IgD-negative memory B cell (primary cell): ENCODE results near the gene KAT6B. TPM values are rescaled to one million over a fixed set of nuclear protein-coding genes. Genes with fewer than 3 reads are reported as not detected.

Experiments used
- H3K27ac Mint-ChIP-seq, 3 donors: one replicate each; pipeline ENCODE4 v1.8.0; 2020 to 2022; ENCODE audit warnings: mild to moderate bottlenecking in 3 of 3, mixed read lengths in 3 of 3, moderate library complexity in 1 of 3
- H3K27me3 Mint-ChIP-seq: one replicate; pipeline ENCODE4 v1.8.0; 2021; ENCODE audit warnings: mixed read lengths
- H3K36me3 Mint-ChIP-seq: one replicate; pipeline ENCODE4 v1.8.0; 2020; ENCODE audit warnings: mild to moderate bottlenecking, mixed read lengths
- H3K4me1 Mint-ChIP-seq, 3 donors: one replicate each; pipeline ENCODE4 v1.8.0; 2020 to 2022; ENCODE audit warnings: mixed read lengths in 3 of 3, mild to moderate bottlenecking in 1 of 3
- H3K4me3 Mint-ChIP-seq, 4 donors: one replicate each; pipeline ENCODE4 v1.8.0; 2020 to 2022; ENCODE audit warnings: mild to moderate bottlenecking in 4 of 4, mixed read lengths in 4 of 4, moderate library complexity in 3 of 4
- H3K9me3 Mint-ChIP-seq, 3 donors: one replicate each; pipeline ENCODE4 v1.8.0; 2020 to 2021; ENCODE audit warnings: mixed read lengths in 3 of 3, mild to moderate bottlenecking in 1 of 3
- polyA plus RNA-seq: library from polyadenylated mRNA; unstranded; fragments of 300-500 nt; fragmentation: Illumina TruSeq; gene quantifications from one replicate; pipeline ENCODE4 v1.2.3, GENCODE V29; 2021

Gene KAT6B
- polyA plus RNA-seq, 1 donor from 2014 or later = 27.1 TPM

- H3K4me3 Mint-ChIP-seq = no peak overlapping the region
- H3K27ac Mint-ChIP-seq = no peak overlapping the region
- H3K27me3 Mint-ChIP-seq = no peaks in the 10 kb centered on the region
- no peaks in the 10 kb centered on the region for H3K4me1 Mint-ChIP-seq
- H3K9me3 Mint-ChIP-seq = no peaks in the 10 kb centered on the region
- no peaks in the 10 kb centered on the region for H3K36me3 Mint-ChIP-seq
Measured at GRCh38 chr10:75063461-75064230, 237.2 kb downstream of the KAT6B start.

DNA sequence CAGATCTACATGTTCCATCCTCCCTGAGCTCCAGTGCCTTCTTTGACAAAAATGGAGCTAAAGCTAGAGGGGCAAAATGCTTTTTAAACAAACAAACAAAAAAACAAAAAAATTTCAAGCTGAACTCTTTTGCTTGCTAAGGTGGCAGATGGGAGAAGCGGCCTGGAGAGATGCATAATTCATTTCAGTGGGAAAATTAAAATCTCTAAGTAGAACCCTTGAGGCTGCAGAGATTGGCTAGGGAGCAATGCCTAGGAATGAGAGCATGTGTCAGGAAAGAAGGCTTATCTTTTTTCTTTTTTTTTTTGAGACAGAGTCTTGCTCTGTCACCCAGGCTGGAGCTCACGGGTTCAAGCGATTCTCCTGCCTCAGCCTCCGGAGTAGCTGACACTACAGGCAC is 238.7 kb downstream of the KAT6B start:
- Mint-ChIP-seq H3K4me3 (no peak overlapping the region), H3K27ac (no peak overlapping the region), H3K36me3 (no peaks in the 10 kb centered on the region), H3K9me3 (no peaks in the 10 kb centered on the region), H3K4me1 (no peaks in the 10 kb centered on the region), H3K27me3 (no peaks in the 10 kb centered on the region)

GRCh38 chr10:75066271-75066670 is 239.9 kb downstream of the KAT6B start:
- Mint-ChIP-seq H3K36me3 (no peaks in the 10 kb centered on the region), H3K27ac (no peak overlapping the region), H3K9me3 (no peaks in the 10 kb centered on the region), H3K27me3 (no peaks in the 10 kb centered on the region), H3K4me3 (no peak overlapping the region), H3K4me1 (no peaks in the 10 kb centered on the region)

DNA sequence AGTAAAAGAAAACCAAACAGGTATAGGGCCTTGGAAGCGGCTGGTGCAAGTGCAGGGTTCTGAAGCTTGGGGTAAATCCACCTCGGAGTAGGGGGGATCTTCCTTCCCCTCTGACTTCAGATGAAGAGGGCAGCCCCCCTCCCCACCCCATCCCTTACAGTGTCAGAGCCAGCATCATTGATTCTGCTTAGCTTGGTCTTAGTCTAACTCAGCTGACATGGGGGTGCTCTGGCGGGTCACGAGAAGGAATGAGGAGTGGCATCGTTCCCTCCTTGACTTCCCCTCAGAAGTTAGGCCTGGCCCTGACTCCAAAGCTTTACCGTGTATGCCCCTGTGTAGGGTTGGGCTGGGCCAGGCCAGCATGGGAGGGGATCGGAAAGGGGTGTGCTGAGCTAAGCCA is 240.9 kb downstream of the KAT6B start:
- Mint-ChIP-seq H3K4me1 (no peaks in the 10 kb centered on the region), H3K9me3 (no peaks in the 10 kb centered on the region), H3K27me3 (no peaks in the 10 kb centered on the region)

DNA sequence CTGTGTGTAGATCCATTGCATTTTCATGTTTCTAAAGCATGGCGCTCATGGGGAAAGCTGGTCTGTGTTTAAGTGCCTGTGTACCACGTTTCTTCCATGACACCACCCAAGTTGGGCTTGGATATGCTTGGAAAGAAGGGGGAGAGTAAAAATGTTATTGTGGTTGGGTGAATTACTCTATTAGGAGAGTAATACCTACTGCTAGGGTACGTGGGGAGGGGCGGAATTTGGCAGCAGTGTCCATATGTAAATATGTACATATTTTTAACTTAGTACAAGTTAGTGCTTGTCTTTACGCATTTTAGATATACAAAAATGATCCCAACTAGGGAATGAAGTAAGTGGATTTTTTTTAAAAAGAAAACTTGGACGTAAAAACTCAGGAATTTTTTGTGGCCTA is 242.1 kb downstream of the KAT6B start:
- no peak overlapping the region for H3K27ac Mint-ChIP-seq
- no peaks in the 10 kb centered on the region for H3K9me3 Mint-ChIP-seq
- no peaks in the 10 kb centered on the region for H3K36me3 Mint-ChIP-seq
- H3K27me3 Mint-ChIP-seq = no peaks in the 10 kb centered on the region
- no peak overlapping the region for H3K4me3 Mint-ChIP-seq
- no peaks in the 10 kb centered on the region for H3K4me1 Mint-ChIP-seq

More for the DNA sequence above, 240.9 kb downstream of the KAT6B start:
- no peak overlapping the region for H3K27ac Mint-ChIP-seq
- no peak overlapping the region for H3K4me3 Mint-ChIP-seq
- no peaks in the 10 kb centered on the region for H3K36me3 Mint-ChIP-seq

DNA sequence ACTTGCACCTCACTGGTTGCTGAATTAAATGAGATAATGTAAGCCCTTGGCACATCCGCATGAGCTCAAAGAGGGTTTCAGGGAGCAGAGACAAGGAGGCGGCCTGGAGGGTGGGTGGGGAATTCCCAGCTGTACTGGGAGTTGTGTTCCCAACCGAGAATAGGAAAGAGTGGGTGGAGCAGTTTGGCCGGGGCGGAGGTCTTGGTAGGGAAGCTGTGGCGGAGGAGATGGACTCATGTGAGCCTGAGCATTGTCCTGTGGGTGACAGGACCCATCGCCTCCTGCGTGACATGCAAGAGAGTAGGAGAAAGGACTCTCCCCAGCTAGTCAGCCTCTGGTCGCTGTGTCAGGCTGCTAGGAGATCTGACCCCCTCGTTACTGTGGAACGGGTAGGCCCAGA is 244.1 kb downstream of the KAT6B start:
- no peak overlapping the region for H3K4me3 Mint-ChIP-seq
- H3K27me3 Mint-ChIP-seq = no peaks in the 10 kb centered on the region
- H3K4me1 Mint-ChIP-seq = peaks cover 0 to 1% (median 0%) of the 10 kb centered on the region in 3 donors
- H3K9me3 Mint-ChIP-seq = no peaks in the 10 kb centered on the region
- H3K27ac Mint-ChIP-seq = no peak overlapping the region
- H3K36me3 Mint-ChIP-seq = no peaks in the 10 kb centered on the region

DNA sequence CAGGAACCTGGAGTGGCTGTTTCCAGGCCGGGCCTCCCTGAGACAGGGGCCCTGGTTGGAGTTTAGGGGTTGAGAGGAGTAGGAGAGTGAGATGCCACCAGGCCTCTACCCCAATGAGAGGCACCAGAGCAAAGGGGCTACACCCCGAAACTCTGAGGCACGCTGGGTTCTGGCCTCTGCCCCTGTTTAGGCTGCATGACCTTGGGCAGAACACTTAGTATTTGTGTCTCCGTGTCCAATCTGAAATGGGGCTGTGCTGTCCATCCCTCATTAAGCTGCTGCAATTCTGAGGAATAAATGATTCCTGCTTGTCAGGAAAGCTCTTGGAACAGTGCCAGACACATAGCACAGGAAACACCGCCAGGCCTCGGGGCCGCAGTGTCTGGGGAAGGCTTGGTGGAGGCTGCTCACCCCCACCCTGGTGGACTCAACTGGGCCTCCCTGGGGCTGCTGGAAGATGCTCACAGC is 244.6 kb downstream of the KAT6B start:
- Mint-ChIP-seq H3K36me3 (no peaks in the 10 kb centered on the region), H3K4me1 (peaks cover 0 to 1% (median 0%) of the 10 kb centered on the region in 3 donors), H3K4me3 (no peak overlapping the region), H3K27ac (no peak overlapping the region), H3K27me3 (no peaks in the 10 kb centered on the region), H3K9me3 (no peaks in the 10 kb centered on the region)

- Mint-ChIP-seq H3K27me3 (no peaks in the 10 kb centered on the region), H3K9me3 (no peaks in the 10 kb centered on the region), H3K4me3 (no peak overlapping the region), H3K27ac (no peak overlapping the region), H3K36me3 (no peaks in the 10 kb centered on the region), H3K4me1 (peaks cover 0 to 1% (median 0%) of the 10 kb centered on the region in 3 donors)
Measured at GRCh38 chr10:75071756-75072155, 245.4 kb downstream of the KAT6B start.

- Mint-ChIP-seq H3K36me3 (no peaks in the 10 kb centered on the region), H3K27me3 (no peaks in the 10 kb centered on the region), H3K4me3 (no peak overlapping the region), H3K9me3 (no peaks in the 10 kb centered on the region), H3K4me1 (peaks cover 0 to 1% (median 0%) of the 10 kb centered on the region in 3 donors), H3K27ac (no peak overlapping the region)
Measured at GRCh38 chr10:75072727-75073126, 246.3 kb downstream of the KAT6B start.

DNA sequence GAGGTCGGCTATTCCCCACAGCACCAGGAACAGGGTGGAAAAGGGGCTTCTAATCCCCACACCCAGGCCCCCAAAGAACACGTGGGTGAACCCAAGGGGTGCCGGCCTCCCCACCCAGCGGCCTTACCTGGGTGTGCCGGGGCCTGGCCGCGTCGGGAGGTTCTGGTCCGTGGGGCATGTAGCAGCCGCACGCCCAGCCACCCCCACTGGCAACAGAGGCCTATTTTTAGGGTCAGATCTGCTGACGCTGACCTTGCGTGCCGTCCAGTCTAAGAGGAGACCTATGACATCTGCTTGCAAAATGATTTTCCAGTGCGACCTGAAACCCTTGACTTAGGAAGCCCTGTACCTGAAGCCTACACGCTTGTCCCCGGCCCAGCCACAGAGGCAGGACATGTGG is 247.0 kb downstream of the KAT6B start:
- Mint-ChIP-seq H3K27me3 (no peaks in the 10 kb centered on the region), H3K36me3 (no peaks in the 10 kb centered on the region), H3K4me3 (no peak overlapping the region), H3K4me1 (peaks cover 0 to 1% (median 0%) of the 10 kb centered on the region in 3 donors), H3K9me3 (no peaks in the 10 kb centered on the region), H3K27ac (no peak overlapping the region)

DNA sequence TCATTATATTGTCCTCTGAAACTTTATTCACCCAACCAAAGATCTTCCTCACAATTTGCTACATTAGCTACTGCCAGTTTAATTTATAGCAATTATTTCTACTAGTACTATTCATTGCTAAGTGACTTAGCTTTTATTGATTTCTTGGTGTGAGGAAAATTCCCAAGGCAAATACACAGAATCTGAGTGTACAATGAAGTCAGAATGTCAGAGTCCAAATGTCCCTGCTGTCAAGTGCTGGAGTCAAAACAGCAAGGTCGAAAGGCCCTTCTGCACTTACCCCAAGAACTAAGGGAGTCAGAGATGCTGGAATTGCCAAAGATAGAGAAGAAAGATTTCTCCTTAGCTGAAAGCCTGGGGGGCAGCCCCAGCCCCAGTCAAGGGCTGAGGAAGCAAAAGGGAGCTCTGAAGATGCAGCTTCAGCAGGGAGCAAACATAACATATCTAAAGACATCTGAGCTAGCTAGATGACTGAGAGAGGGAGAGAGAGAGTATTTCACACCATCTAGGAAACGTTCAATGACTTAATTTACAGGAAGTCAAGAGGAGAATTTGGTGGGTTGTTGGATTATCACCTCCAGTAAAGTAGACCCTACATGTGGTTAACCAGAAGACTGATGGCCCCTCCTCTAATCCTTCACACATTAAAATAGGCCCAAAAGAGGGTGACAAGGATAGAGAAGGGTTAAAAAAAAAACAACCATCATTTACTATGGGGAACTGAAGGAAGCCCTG is 248.5 kb downstream of the KAT6B start:
- H3K27ac Mint-ChIP-seq = no peak overlapping the region
- no peaks in the 10 kb centered on the region for H3K36me3 Mint-ChIP-seq
- no peak overlapping the region for H3K4me3 Mint-ChIP-seq
- peaks cover 0 to 1% (median 0%) of the 10 kb centered on the region in 3 donors for H3K4me1 Mint-ChIP-seq
- H3K9me3 Mint-ChIP-seq = no peaks in the 10 kb centered on the region
- H3K27me3 Mint-ChIP-seq = no peaks in the 10 kb centered on the region

DNA sequence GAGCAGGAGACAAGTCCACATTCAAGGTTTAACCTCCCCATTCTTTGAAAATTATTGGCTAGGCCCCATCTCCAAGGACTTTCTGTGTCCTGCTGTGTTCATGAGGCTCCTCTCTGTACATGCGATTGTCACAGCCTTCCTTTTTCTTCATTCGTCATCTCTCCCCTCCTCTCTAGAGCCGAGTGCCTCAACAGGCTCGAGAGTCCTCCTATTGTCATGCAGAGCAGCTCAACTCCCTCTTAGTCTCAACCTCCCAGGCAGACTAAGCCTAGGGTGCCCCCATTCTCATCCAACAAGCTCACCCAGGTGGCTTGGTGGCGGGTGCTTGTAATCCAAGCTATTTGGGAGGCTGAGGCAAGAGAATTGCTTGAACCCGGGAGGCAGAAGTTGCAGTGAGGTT is 249.9 kb downstream of the KAT6B start:
- Mint-ChIP-seq H3K4me3 (no peak overlapping the region), H3K4me1 (peaks cover 0 to 1% (median 0%) of the 10 kb centered on the region in 3 donors), H3K27me3 (no peaks in the 10 kb centered on the region), H3K36me3 (no peaks in the 10 kb centered on the region), H3K27ac (peak overlapping the region in 1 of 3 donors; percentile 6), H3K9me3 (peaks cover 0 to 2% (median 1%) of the 10 kb centered on the region in 3 donors)

DNA sequence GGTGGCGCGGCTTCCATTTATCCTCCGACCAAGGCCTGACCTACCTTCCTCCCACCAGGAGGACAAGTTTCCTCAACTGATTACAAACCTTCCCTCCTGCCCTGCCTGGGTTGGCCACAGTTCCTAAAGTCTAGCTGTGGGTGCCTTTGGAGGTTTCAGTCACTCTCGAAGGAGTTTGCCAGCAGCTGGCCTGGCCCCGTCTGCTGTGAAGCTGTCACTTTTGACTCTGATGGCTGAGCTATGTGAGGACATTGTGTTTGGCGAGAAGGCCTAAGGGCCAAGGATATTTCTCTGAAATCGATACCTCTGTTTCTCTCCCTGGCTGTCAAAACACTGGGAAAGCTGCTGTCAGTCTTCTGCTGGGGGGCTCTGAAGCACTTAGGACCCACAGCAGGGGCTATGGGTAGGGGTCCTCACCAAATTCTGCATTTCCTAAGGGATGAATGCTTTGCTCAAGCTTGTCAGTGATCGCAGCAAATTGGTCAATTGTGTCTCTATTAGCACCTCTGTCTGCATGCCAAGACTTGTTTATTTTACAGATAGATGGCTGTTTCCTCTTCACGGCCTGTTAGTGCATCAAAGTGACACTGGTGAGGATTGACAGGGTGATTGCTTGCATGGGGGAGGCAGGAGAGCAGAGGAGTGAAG is 253.2 kb downstream of the KAT6B start:
- Mint-ChIP-seq H3K27me3 (no peaks in the 10 kb centered on the region), H3K9me3 (peaks cover 2 to 8% (median 6%) of the 10 kb centered on the region in 3 donors), H3K36me3 (no peaks in the 10 kb centered on the region), H3K4me3 (no peak overlapping the region), H3K4me1 (no peaks in the 10 kb centered on the region), H3K27ac (no peak overlapping the region)

GRCh38 chr10:75080554-75080953 is 254.2 kb downstream of the KAT6B start:
- Mint-ChIP-seq H3K27me3 (peaks cover under 1% of the 10 kb centered on the region), H3K9me3 (peaks cover 2 to 8% (median 6%) of the 10 kb centered on the region in 3 donors), H3K27ac (no peak overlapping the region), H3K4me1 (no peaks in the 10 kb centered on the region), H3K4me3 (no peak overlapping the region), H3K36me3 (no peaks in the 10 kb centered on the region)

GRCh38 chr10:75081379-75081778 is 255.0 kb downstream of the KAT6B start:
- H3K27ac Mint-ChIP-seq = no peak overlapping the region
- no peaks in the 10 kb centered on the region for H3K36me3 Mint-ChIP-seq
- no peaks in the 10 kb centered on the region for H3K4me1 Mint-ChIP-seq
- peaks cover 2 to 8% (median 6%) of the 10 kb centered on the region in 3 donors for H3K9me3 Mint-ChIP-seq
- no peak overlapping the region for H3K4me3 Mint-ChIP-seq
- H3K27me3 Mint-ChIP-seq = peaks cover 2% of the 10 kb centered on the region
